NK-92 (cell line): ENCODE data around the gene CYSLTR2.
"Not testable (repeated sequence)": the region's sequence is repeated elsewhere in the genome, so short reads cannot be mapped to it uniquely, and the experiment has no call there.

Source experiments
- DNase-seq: peaks from one replicate; lab custom pipeline; 2025; ENCODE audit not compliant: unreplicated experiment; lab: John Stamatoyannopoulos, UW

Gene CYSLTR2

DNA sequence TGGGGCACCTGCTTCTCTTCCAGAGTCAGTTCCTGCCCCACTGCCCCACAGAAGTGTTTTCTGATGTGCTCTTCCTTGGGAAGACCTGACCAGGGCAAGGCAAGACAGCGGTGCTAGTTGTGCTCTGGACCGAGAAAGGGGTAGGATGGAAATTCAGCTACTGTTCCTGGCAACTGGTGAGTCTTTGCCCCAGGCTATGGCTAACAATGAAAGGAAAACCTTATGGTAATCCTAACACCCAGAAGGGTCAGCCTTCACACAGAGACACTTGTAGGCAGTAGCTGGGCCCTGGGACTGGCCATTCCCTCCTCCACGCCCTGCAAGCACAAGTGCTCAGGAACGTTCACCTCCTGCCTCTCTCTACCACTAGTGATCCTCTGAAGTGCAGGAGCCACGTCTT lies 9.6 kb upstream of the CYSLTR2 start:
- no peak for DNase-seq

DNA sequence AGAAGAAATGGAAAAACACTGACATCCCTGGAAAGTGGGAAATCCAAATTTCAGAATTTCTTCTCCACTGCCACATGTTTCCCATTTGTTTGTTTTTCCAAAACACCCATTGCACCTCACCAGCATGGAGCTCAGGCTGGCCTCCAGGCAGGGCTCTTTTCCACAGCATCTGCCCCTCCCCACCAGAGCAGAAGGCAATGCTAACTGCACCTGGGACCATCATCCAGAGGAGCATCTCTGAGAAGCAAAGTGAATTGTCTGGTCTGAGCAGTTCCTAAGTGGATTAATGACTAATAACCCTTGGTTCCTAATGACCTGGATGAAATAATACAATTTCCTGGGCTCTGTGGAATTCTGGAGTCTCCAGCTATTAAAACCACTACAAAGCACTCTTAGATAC lies 8.8 kb upstream of the CYSLTR2 start:
- no peak for DNase-seq

DNA sequence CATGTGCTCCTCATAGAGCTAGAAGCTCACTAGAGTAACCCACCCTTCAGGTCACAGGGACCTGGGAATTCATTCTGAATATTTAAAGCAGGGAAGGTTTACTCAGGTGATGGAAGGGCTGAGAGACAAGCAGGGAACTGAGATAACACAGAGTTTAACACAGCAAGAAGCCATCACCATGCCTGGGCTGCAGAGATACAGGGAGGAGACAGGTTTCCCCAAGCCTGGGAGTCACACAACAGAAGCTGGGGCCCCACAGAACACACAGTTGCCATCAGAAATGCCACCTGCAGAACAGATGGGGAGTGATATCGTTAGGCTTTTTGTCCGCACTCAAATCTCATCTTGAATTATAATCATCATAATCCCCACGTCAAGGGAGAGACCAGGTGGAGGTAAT lies 7.9 kb upstream of the CYSLTR2 start:
- no peak for DNase-seq

DNA sequence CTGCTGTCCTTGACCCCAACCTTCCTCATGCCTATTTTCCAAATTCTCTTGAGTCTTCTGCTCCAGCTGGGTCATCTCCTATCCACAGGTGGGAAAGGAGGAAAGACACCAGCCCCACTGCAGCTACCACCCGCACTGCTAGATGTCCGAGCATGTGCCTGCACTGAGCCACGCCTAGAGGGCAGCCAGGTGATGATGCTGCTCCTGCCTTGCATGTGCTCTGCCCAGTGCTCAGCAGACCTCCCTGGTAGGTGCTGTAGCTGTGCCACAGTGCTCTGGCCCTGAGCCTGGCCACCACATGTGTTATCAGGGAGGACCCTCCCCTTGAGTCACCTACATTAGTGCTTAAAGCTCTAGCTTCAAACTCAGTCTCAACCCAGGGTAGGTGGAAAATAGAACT lies 6.9 kb upstream of the CYSLTR2 start:
- no peak for DNase-seq

DNA sequence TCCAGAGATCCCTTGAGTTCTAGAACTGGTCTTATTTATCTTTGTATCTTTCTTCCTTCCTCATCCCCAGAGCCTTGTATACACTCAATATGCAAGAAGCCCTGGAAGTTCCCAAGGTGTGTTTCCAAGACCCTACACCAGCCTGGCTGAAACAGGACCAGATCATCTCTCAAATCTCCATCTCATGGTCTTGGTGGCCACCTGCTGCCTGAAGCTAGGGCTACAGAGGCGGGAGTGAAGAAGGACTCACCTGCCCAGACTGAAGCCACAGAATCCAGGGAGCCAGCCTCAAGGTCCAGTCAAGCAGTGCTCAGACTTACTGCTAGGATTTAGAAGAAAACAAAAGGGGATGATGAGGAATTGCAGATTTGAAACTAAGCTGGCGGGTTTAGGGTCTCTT lies 6.1 kb upstream of the CYSLTR2 start:
- DNase-seq, result no peak

DNA sequence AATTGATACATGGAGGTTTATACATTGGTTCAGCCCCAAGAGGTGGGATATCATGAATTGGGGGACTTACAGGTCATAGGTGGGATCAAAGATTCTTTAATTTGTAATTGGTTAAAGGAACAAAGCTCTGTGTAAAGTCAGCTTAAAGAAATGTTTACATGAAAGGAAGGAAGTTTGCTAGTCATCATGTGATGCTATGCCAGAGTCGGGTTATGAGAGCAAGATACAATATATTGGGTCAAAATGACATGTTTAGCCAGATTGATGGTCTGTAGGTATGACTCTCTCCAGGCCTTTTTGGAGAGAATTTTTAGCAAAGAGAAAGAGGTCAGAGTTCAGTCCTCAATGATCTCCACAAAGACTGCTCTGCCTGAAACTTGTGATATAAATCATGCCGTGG lies 5.3 kb upstream of the CYSLTR2 start:
- no peak for DNase-seq

DNA sequence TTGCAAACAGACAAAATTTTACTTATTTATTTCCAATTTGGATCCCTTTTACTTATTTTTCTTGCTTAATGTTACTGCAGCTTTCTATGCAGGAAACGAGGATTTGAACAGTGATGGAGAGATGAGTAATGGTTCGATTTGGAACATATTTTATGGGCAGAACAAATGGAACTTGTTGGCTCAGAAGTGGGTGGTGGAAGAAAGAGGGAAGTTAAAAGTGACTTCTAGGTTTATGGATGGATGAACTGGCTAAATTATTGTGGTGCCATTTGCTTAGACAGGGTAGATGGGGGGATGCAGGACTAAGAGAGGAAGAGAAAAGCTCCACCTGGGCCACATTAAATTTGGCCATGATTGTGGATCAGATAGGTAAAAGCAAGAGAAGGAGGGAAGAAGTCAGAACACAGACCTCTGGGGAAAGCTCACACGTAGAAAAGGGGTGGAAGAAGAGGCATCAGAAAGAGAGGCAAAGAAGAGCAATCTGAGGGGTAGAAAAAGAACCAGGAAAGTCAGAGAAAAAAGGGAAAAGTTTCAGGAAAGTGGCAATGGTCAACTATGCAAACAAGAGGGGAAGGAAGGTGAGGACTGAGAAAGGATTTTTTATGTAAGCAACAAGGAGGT lies 768 bp upstream of the CYSLTR2 start:
- DNase-seq, result no peak

DNA sequence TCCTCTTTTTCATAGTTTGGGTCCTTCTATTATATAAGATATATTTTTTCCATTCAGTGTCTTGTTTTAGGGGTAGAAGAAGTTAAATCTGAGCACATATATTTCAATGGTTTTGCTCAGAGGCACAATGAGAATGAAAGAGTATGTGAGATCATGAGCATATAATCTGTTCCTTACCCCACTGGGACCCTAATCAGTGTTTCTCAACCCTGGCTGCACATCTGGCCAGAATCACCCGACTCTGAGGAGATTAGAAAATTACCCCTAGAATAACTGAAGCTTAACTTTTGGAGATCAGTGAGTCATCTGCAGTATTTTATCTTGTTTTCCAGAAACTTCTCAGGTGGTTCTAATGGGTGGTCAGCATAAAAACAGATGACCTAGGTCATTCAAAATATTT lies 782 bp downstream of the CYSLTR2 start:
- DNase-seq, result no peak

DNA sequence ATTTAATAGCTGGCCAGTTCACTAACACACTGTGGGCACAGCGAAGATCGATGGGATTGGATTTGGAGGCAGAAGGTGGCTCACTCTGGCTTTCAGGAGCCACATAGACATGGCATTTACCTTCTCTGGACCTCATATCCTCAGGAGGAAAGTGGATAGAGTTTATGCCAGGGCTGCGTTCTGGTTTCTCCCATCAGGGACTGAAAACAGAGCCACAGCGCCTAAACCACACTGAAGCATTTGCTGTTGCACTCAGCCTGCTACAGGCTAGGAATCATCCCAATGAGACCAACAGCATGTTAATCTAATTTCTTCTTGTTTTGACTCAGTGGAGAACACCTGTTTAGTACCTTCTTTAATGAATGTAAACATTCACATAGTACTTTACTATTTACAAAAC lies 1.6 kb downstream of the CYSLTR2 start:
- DNase-seq, result no peak

DNA sequence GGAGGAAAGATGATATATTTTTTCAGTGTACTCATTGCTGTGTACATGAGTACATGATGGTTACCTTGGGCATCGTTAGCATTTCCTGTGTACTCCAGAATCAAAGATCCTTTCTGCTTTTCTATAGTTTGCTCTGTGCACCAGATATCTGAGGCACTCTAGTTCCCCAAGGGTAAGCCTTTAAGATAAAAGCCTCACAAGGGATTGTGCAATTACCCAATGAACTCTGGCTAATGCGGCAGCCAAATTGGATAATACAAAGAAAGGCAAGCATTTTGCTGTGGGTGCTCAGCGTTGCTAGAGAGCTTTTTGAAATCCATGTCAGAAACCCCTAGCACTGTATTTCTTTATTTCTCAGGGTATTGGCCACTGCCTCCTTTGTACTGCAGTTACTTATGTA lies 2.9 kb downstream of the CYSLTR2 start:
- DNase-seq, result no peak

DNA sequence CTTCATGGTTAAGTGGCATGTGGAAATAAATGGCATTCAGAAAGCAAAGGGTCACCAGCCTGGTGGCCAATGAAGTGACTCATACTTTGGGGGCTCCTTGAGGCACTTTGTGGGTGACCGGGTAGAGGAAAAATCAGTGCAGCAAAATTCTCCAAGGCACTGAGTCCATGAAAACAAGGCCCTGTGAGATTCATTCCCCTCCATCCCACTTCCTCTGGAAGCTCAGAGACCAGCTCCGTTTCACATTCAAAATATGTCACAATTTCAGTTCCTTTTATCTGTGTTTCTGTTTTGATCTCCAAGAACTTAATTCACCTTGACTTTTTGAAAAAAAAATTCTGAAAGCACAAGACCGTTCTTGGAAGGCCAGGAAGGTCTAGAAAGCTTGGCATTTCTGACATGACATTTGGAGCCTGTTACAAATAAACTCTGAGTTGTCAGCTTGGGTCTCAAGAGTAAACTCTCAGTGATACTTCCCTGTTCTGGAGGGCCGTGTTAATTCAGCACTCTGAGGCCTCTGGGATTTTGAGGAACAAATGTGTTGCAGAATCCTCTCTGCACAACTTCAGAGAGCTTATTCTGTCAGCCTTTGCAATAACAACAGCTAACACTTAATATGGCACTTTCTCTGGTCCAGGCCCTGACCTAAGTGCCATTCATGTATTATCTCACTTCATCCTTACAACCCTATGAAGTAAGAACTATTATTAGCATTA lies 6.8 kb downstream of the CYSLTR2 start:
- no peak for DNase-seq

DNA sequence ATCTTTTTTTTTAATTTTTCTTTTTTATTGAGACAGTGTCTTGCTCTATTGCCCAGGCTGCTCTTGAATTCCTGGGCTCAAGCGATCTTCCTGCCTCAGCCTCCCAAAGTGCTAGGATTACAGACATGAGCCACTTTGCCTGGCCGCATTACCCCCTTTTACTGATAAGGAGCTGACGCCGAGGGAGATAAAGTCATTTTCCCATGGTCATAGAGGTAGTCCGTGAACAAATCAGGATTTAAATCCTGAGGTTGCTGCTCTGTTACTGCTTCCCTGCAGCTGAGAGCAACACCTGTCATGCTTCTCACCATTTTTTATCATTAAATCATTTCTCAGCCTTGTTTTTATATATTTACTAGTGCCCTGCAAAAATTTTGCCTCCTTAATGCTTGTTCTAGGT lies 7.4 kb downstream of the CYSLTR2 start:
- DNase-seq, result no peak

DNA sequence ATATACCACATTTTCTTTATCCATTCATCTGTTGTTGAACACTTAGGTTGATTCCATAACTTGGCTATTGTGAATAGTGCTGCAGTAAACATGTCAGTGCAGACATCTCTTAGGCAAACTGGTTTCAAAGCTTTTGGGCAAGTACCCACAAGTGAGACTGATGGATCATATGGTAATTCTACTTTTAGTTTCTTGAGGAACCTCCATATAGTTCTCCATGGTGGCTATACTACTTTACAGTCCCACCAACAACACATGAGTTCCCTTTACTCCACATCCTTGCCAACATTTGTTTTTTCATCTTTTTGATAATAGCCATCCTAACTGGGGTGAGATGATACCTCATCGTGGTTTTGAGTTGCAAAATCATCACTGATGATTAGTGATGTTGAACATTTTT lies 8.5 kb downstream of the CYSLTR2 start:
- no peak for DNase-seq

DNA sequence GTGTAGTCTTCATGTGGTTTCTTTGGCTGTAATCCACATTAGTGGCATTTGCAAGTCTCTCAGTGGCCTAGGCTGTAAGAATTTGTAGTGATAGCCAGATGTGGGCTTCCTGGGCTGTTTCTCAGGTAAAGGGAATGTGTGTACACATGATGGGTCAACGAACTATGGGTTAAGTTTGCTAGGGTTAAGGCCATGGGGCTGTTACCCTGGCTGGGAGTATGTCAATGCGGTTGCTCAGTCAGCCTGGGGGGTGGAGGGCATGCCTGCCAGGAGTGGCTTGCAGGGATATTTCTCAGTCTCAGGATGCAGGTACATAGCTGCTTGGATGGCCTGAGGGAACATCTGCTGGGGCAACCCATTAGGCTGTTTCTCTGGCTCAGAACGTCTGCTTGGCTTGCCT lies 13.4 kb downstream of the CYSLTR2 start:
- DNase-seq, result no peak

DNA sequence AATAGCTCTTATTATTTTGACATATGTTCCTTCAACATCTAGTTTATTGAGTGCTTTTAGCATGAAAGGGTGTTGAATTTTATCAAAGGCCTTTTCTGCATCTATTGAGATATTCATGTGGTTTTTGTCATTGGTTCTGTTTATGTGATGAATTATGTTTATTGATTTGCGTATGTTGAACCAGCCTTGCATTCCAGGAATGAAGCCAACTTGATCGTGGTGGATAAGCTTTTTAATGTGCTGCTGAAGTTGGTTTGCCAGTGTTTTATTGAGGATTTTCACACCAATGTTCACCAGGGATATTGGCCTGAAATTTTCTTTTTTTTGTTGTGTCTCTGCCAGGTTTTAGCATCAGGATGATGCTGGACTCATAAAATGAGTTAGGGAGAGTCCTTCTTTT lies 17.7 kb downstream of the CYSLTR2 start:
- DNase-seq, result not testable (repeated sequence)

DNA sequence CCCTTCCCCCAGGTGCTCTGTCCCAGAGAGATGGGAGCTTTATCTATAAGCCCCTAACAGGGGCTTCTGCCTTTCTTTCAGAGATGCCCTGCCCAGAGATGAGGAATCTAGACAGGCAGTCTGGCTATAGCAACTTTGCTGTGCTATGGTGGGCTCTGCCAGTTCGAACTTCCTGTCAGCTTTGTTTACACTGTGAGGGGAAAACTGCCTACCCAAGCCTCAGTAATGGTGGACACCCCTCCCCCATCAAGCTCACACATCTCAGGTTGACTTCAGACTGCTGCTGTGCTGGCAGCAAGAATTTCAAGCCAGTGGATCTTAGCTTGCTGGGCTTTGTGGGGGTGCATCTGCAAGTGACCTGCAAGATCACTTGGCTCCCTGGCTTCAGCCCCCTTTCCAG lies 21.5 kb downstream of the CYSLTR2 start:
- DNase-seq, result no peak

DNA sequence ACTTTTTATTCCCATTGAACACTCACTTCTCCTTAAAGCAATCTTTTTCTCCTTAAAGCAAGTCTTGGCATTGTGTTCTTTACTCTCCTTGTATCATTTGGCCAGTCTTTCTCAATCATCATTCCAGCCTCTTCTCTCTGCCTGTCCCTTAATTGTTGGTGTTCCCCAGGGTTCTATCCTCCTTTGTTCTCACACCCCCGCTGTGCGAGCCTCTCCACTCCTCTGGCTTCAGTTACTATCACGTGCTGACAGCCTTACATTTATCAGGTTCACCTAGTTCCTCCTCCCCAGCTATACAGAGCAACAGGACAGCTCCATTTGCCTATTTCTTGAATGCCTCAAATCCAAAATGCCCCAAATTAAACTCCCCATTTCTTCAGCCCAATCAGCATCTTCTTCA lies 24.6 kb downstream of the CYSLTR2 start:
- no peak for DNase-seq

DNA sequence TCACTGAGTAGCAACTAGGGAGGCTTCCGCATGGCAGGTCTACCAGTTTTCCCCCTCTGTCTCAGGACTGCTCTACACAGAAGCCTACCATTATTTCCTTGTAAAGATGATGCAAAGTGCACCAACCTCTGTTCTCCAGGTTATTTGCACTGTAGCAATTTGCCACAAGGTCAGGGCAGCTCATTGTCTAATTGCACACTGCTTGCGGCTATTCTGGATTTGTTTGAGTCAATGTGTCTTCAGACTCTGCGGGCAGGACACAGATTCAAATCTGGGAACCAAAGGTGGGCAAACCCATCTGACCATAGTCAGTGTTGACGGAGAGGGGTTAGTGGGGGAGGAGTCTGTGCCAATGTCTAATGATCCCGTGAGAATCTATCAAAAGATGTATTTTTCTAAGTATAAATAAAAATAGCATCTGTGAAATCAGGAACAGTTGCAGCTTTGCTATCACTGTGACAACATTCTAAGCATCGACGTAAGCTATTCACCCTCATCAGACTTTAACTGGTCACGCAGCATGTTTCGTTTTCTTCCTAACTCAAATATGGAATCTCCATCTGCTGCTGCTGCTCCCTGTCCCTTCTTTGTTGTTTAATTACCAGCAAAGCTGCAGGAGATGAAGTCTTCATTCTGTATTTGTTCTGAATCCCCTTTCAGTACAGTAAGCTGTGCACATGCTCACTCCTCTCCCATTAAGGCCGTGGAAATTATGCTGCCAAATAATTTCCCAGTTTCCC lies 26.4 kb downstream of the CYSLTR2 start:
- no peak for DNase-seq

DNA sequence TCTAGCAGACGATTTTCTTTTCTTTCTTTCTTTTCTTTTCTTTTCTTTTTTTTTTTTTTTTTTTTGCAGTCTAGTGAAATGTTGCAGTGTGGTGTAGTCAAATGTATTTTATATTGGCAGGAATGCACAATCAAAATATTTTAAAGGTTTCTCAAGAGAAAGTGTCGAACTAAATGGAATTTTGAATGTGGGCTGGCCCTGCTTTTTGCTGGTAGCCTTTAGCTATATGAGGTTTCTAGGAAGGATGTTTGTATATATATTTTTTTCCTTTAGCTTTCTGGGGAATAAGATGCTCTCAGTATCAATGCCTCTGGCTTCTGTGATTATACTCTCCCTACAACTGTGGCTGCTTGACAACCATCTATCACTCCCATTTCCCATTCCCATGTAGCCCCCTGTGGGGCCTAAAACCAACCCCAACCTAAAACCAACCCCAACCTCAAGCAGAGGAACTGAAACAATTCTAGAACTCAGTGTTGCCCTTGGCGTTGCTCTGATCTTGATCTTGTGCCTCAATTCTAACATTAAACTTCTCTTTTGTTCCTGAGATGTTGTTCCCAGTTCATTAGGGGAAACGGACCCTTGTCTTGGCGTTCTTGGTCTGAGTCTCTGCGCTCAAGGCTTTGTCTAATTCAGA lies 27.1 kb downstream of the CYSLTR2 start:
- DNase-seq, result no peak

DNA sequence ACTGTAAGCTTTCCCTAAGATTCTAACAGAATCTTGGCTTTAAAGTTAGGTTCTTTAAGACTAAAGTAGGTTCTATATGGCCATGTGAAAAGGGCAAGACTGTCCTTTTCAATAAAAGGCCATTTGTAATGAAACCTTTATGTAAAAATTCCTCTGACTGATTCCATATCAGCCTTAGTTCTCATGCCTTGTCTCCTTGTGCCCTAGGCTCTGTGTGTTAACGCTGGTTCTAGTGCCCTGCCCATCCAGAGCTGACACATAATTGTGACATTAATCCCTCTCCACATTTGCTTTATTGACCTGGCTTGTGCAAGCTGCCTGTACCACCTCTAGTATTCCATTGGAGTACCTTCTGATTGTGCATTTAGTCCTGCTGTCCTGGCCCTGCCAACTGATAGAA lies 28.2 kb downstream of the CYSLTR2 start:
- no peak for DNase-seq

DNA sequence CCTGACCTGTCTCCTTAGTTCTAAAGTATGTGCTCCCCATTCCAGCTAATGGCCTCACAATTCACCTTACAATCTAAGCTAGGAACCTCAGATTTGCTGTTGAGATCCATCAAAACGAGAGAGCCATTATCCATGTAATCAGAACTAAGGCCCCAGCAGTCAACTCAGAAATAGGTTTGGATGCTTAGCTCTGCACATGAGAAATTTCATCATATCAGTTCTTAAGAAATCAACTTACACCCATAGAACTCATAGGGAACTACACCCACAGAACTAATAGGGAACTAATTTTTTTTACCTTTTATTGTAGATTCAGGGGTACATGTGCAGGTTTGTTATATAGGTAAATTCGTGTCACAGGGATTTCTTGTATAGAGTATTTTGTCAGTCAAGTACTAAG lies 28.7 kb downstream of the CYSLTR2 start:
- DNase-seq, result no peak

DNA sequence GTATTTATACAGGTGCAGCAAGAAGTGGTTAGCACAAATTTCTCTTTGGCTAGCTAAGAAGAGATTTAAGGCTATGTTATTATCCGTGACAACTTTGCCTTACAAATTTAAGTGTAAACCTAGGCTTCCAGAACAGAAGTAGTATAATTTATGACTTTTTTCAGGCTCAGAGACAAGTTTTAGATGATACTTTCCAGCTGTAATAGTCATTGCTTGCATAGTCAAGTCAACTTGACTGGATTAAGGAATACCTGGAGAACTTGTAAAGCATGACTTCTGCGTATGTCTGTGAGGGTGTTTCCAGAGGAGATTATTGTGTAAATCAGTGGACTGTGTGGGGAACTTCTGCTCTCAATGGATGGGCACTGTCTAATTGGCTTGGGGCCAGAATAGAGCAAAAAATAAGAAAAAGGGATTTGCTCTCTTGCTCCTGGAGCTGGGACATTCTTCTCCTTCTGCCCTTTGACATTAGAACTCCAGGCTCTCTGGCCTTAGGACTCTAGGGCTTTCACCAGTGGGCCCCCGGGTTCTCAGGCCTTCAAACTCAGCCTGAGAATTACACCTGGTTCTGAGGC lies 33.0 kb downstream of the CYSLTR2 start:
- DNase-seq, result no peak
